CD4-positive, alpha-beta T cell treated with Interleukin-15 for 1 hour (primary cell): ENCODE results near the gene RIN1.
"Not testable (repeated sequence)": the region's sequence is repeated elsewhere in the genome, so short reads cannot be mapped to it uniquely, and the experiment has no call there.

Experiments
- DNase-seq: peaks from one replicate; pipeline ENCODE4 v3.0.0-alpha.2; 2020

Gene RIN1

GRCh38 chr11:66336234-66337102 is at the start of gene RIN1:
Gene RIN1 (minus strand): TSS chr11:66336434. CDS start chr11:66336402, 32 bp downstream.
- peak; percentile 73 for DNase-seq

GRCh38 chr11:66384316-66384715 is 48.1 kb upstream of the RIN1 start:
- not testable (repeated sequence) for DNase-seq

- DNase-seq: not testable (repeated sequence)
Measured at GRCh38 chr11:66380264-66380663, 44.0 kb upstream of the RIN1 start.

- DNase-seq: not testable (repeated sequence)
Measured at GRCh38 chr11:66373690-66374287, 37.6 kb upstream of the RIN1 start.

GRCh38 chr11:66373265-66373664 is 37.0 kb upstream of the RIN1 start:
- no peak for DNase-seq

- peak; percentile 85 for DNase-seq
Measured at GRCh38 chr11:66371627-66372415, 35.6 kb upstream of the RIN1 start, which contains the start of gene SLC29A2. Gene SLC29A2 (minus strand): TSS chr11:66371760. CDS start chr11:66371591, 169 bp downstream.

- DNase-seq: no peak
Measured at GRCh38 chr11:66369073-66369894, 33.0 kb upstream of the RIN1 start.

- no peak for DNase-seq
Measured at GRCh38 chr11:66368484-66368883, 32.2 kb upstream of the RIN1 start.

- DNase-seq: no peak
Measured at GRCh38 chr11:66367561-66368312, 31.5 kb upstream of the RIN1 start.

GRCh38 chr11:66366844-66367477 is 30.7 kb upstream of the RIN1 start:
- DNase-seq: no peak

GRCh38 chr11:66365711-66366619 is 29.7 kb upstream of the RIN1 start:
- DNase-seq: no peak

- DNase-seq: no peak
Measured at GRCh38 chr11:66365166-66365565, 28.9 kb upstream of the RIN1 start.

GRCh38 chr11:66363805-66364535 is 27.7 kb upstream of the RIN1 start:
- peak; percentile 49 for DNase-seq

- no peak for DNase-seq
Measured at GRCh38 chr11:66363187-66363601, 27.0 kb upstream of the RIN1 start.

- DNase-seq: no peak
Measured at GRCh38 chr11:66362481-66363147, 26.4 kb upstream of the RIN1 start.

- DNase-seq: no peak
Measured at GRCh38 chr11:66361502-66361941, 25.3 kb upstream of the RIN1 start.

- no peak for DNase-seq
Measured at GRCh38 chr11:66360406-66361073, 24.3 kb upstream of the RIN1 start.

GRCh38 chr11:66359662-66360087 is 23.4 kb upstream of the RIN1 start:
- DNase-seq: no peak
